ENCODE measurements around the gene APOBEC2. TPM values are rescaled to one million over a fixed set of nuclear protein-coding genes. Genes with fewer than 3 reads are reported as not detected.
"Not testable (repeated sequence)": the region's sequence is repeated elsewhere in the genome, so short reads cannot be mapped to it uniquely, and the experiment has no call there.

APOBEC2 gene
- total RNA-seq = not detected
- 0.47 TPM for polyA plus RNA-seq (2013, experiment 1 of 2)
- polyA plus RNA-seq (2013, experiment 2 of 2) = 11.9 TPM
- 0 to 0.07 (median 0) reads per million in 172 experiments for total RNA-seq

DNA sequence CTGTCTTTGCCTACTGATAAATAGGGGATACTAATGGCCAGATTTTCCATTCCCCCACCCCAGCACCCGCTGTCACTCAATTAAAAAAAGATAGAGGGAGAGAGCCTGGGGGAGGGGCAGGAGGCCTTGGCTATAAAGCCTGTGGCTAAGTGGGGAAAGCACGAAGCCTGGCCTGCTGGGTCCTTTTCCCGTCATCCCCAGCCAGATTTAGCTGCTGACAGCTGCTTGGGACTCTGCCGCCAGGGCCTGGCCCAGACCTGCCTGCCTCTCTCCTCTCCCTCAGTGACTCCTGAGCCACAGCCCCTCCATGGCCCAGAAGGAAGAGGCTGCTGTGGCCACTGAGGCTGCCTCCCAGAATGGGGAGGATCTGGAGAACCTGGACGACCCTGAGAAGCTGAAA, at the start of gene APOBEC2:
Gene APOBEC2 (plus strand): TSS at position 162 of the 400 bp plus-strand sequence. CDS start 146 bp downstream, at position 308.
- Mint-ChIP-seq H3K27me3 (no peaks in the 10 kb centered on the region), H3K4me1 (ENCODE audit: low read depth) (peaks cover 22% of the 10 kb centered on the region), H3K9me3 (no peaks in the 10 kb centered on the region), H3K4me3 (peak within 1 kb of the TSS; percentile 7), H3K27ac (peak within 1 kb of the TSS; percentile 13), H3K36me3 (ENCODE audit: low read depth) (peaks cover 18% of the 10 kb centered on the region)
- ChIA-PET POLR2A (interaction anchor here (1.0 to 1.7 kb wide), 2 partner anchors 20 to 25 kb away, joined by 3 to 9 read pairs; partner anchors contain the start of gene NFYA), CTCF (no interaction called here)
- TF ChIP-seq, protein P1, sequence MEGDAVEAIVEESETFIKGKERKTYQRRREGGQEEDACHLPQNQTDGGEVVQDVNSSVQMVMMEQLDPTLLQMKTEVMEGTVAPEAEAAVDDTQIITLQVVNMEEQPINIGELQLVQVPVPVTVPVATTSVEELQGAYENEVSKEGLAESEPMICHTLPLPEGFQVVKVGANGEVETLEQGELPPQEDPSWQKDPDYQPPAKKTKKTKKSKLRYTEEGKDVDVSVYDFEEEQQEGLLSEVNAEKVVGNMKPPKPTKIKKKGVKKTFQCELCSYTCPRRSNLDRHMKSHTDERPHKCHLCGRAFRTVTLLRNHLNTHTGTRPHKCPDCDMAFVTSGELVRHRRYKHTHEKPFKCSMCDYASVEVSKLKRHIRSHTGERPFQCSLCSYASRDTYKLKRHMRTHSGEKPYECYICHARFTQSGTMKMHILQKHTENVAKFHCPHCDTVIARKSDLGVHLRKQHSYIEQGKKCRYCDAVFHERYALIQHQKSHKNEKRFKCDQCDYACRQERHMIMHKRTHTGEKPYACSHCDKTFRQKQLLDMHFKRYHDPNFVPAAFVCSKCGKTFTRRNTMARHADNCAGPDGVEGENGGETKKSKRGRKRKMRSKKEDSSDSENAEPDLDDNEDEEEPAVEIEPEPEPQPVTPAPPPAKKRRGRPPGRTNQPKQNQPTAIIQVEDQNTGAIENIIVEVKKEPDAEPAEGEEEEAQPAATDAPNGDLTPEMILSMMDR (IDR thresholded peaks at IDR 0.05) = no peak
- H3K9me3 ChIP-seq (ENCODE audit: control insufficient read depth in 1 of 2, insufficient read depth in 1 of 2, low read length in 2 of 2) = no peaks in the 10 kb centered on the region
- peak within 1 kb of the TSS in 1 of 2 donors; percentile 18 for H3K27ac ChIP-seq (ENCODE audit: low read depth in 1 of 2, low read length in 2 of 2)
- H3K36me3 ChIP-seq (ENCODE audit: insufficient read depth, low read length) = no peaks in the 10 kb centered on the region
- no peak within 1 kb of the TSS for H3K4me3 ChIP-seq (ENCODE audit: low read length)
- intact Hi-C loops (cut with DNase I, micrococcal nuclease) = no loop called here
- H3K27me3 ChIP-seq (ENCODE audit: control insufficient read depth in 1 of 2, insufficient read depth in 2 of 2, low read length in 2 of 2) = no peaks in the 10 kb centered on the region
- DNase-seq (no peak), ATAC-seq (ENCODE audit: poor library complexity) (no peak)
- peaks cover 20% of the 10 kb centered on the region for H3K4me1 ChIP-seq (ENCODE audit: insufficient read depth, low read length)

DNA sequence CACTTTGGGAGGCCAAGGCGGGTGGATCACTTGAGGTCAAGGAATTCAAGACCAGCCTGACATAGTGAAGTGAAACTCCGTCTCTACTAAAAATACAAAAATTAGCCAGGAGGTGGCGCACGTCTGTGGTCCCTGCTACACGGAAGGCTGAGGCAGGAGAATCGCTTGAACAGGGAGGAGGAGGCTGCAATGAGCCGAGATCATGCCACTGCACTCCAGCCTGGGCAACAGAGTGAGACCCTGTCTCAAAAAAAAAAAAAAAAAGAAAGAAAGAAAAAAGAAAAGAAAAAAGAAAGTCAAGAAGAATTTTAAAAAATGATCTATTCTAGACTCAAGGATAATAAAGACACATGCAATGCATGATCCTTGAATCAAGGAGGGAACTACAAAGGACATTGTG, 46.8 kb upstream of the APOBEC2 start:
- H3K9me3 ChIP-seq (ENCODE audit: control insufficient read depth in 1 of 2, insufficient read depth in 1 of 2, low read length in 2 of 2); H3K27ac Mint-ChIP-seq; POLR2A ChIA-PET; H3K27ac ChIP-seq (ENCODE audit: low read depth in 1 of 2, low read length in 2 of 2); H3K4me1 ChIP-seq (ENCODE audit: insufficient read depth, low read length); H3K4me3 Mint-ChIP-seq; H3K4me3 ChIP-seq (ENCODE audit: low read length); H3K36me3 ChIP-seq (ENCODE audit: insufficient read depth, low read length); H3K4me1 Mint-ChIP-seq (ENCODE audit: low read depth); H3K36me3 Mint-ChIP-seq (ENCODE audit: low read depth); H3K9me3 Mint-ChIP-seq: not testable (repeated sequence)
- ATAC-seq (ENCODE audit: poor library complexity) (peak; percentile 66), DNase-seq (peak; percentile 21 to 80 (median 42))
- CTCF ChIA-PET = interaction anchor here (0.7 to 1.9 kb wide), 2 partner anchors 22 to 1736 kb away, joined by 3 to 6 read pairs; no protein-coding TSS in a partner anchor
- TF ChIP-seq, protein P1 (IDR thresholded peaks at IDR 0.05) = peak; percentile 84
- H3K27me3 Mint-ChIP-seq = peaks cover 10% of the 10 kb centered on the region
- peaks cover 0 to 14% of the 10 kb centered on the region in 2 experiments for H3K27me3 ChIP-seq (ENCODE audit: control insufficient read depth in 1 of 2, insufficient read depth in 2 of 2, low read length in 2 of 2)
- intact Hi-C loops (cut with DNase I, micrococcal nuclease) = loop anchor here (1.0 kb wide), 5 partner anchors 21 to 312 kb away; partner anchors contain the start of gene UNC5CL (in 1 of the 2)

DNA sequence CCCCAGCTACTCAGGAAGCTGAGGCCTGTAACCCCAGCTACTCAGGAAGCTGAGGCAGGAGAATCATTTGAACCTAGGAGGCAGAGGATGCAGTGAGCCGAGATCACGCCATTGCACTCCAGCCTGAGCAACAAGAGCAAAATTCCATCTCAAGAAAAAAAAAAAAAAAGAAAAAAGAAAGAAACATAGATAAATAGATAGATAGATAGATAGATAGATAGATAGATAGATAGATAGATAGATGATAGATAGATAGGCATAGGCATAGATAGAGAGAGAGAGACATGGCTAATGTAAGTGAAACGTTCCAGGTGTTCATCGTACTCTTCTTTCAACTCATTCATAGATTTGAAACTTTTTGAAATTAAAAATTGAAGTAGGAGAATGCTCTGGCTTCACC, 46.0 kb upstream of the APOBEC2 start:
- H3K27ac ChIP-seq (ENCODE audit: low read depth in 1 of 2, low read length in 2 of 2); DNase-seq; H3K36me3 ChIP-seq (ENCODE audit: insufficient read depth, low read length); POLR2A ChIA-PET; H3K9me3 ChIP-seq (ENCODE audit: control insufficient read depth in 1 of 2, insufficient read depth in 1 of 2, low read length in 2 of 2); H3K4me3 ChIP-seq (ENCODE audit: low read length); H3K9me3 Mint-ChIP-seq; H3K27ac Mint-ChIP-seq; H3K36me3 Mint-ChIP-seq (ENCODE audit: low read depth); ATAC-seq (ENCODE audit: poor library complexity); H3K4me3 Mint-ChIP-seq; H3K4me1 ChIP-seq (ENCODE audit: insufficient read depth, low read length); H3K4me1 Mint-ChIP-seq (ENCODE audit: low read depth): not testable (repeated sequence)
- peaks cover 0 to 14% of the 10 kb centered on the region in 2 experiments for H3K27me3 ChIP-seq (ENCODE audit: control insufficient read depth in 1 of 2, insufficient read depth in 2 of 2, low read length in 2 of 2)
- intact Hi-C loops (cut with DNase I, micrococcal nuclease) = loop anchor here (1.0 kb wide), 5 partner anchors 20 to 311 kb away; partner anchors contain the start of gene UNC5CL (in 1 of the 2)
- H3K27me3 Mint-ChIP-seq = peaks cover 10% of the 10 kb centered on the region
- CTCF ChIA-PET = interaction anchor here (0.7 kb wide), 1 partner anchor 1737 kb away, joined by 3 read pairs; no protein-coding TSS in a partner anchor

All from CD4-positive, alpha-beta T cell (primary cell).